ENCODE results near the gene BPIFB1. TPM values are rescaled to one million over a fixed set of nuclear protein-coding genes. Genes with fewer than 3 reads are reported as not detected.

The BPIFB1 gene
- total and polyA plus RNA-seq, 3 donors from 2014 or later, result 1.6 to 5.8 (median 5.5) TPM

DNA sequence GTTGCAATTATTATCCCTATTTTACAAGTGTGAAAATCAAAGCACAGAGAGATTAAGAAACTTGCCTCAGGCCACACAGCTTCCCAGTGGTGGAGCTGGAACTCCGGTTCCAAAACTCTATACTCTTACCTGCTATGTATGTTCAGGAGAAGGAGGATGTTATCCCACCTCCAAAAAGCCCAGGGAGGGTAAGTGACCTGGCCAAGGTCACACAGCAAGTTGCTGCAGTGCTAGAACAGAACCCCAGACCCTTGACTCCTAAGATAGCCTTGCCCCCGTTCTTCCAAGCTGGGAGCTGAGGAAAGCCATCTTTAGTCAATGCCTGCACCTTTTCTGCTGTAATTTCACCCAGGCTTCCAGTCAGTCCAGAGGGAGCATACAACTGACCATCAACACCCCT, 42.3 kb downstream of the BPIFB1 start:
- no peak for DNase-seq
- TF ChIP-seq POLR2A (IDR thresholded peaks at IDR 0.05), result no peak
- TF ChIP-seq, protein P1, sequence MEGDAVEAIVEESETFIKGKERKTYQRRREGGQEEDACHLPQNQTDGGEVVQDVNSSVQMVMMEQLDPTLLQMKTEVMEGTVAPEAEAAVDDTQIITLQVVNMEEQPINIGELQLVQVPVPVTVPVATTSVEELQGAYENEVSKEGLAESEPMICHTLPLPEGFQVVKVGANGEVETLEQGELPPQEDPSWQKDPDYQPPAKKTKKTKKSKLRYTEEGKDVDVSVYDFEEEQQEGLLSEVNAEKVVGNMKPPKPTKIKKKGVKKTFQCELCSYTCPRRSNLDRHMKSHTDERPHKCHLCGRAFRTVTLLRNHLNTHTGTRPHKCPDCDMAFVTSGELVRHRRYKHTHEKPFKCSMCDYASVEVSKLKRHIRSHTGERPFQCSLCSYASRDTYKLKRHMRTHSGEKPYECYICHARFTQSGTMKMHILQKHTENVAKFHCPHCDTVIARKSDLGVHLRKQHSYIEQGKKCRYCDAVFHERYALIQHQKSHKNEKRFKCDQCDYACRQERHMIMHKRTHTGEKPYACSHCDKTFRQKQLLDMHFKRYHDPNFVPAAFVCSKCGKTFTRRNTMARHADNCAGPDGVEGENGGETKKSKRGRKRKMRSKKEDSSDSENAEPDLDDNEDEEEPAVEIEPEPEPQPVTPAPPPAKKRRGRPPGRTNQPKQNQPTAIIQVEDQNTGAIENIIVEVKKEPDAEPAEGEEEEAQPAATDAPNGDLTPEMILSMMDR (IDR thresholded peaks at IDR 0.05), result no peak
- WGBS, 2 donors, result 78 to 83% methylated on average over 2 of the region's 2 CpGs
- Histone ChIP-seq H3K27me3 (no peaks in the 10 kb centered on the region), H3K36me3 (ENCODE audit: low read depth, missing control alignments) (no peaks in the 10 kb centered on the region), H3K9me3 (no peaks in the 10 kb centered on the region), H3K27ac (no peak overlapping the region), H3K4me1 (no peaks in the 10 kb centered on the region), H3K4me3 (no peak overlapping the region)
- intact Hi-C loops (cut with DNase I; ENCODE audit: low total_unique reads), result no loop called here

DNA sequence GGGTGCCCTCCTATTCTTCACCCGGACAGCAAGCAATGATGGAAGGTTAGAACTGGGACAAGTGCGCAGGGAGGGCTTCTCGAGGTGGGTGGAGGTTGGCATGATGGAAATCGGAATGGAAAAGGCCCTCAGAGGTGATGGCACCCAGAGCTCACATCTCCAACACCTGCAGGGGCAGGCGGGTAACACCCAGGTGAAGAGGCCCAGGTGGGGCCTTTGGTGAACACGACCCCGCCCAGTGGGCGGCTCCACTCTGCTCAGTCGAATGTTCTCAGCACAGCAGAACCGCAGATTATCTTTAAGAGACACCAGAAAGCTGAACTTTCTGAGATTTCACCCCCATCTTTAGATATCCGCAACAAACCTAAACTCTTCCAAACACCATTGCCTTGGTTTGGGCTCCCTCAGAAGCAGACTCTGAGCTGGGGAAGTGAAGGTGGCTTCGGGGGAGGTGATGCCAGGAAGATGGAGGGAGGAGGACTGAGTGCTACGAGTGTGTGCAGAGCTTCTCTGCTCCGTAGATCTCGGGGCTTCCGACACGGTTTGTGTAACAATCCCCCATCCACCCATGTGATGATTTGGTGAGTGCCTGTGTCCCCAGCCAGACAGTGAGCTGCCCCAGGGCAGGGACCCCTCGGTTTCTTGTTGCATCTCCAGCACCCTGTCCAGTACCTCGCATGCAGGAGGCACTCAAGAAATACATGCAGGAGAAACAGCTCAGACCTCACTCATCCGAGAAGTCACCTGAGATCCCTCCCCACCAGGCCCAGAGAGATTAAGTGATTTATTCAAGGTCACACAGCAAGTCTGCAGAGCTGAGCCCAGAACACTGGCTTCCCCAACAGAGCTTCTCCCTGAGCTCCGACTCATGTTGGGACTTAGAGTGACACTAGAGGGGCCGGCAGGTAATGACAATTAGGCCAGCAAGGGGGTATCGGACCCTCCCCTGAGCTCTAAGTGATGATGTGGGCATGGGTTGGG, 45.4 kb downstream of the BPIFB1 start:
- no peak overlapping the region for H3K27ac ChIP-seq
- H3K36me3 ChIP-seq (ENCODE audit: low read depth, missing control alignments), result no peaks in the 10 kb centered on the region
- H3K9me3 ChIP-seq, result no peaks in the 10 kb centered on the region
- no peaks in the 10 kb centered on the region for H3K4me1 ChIP-seq
- H3K27me3 ChIP-seq, result no peaks in the 10 kb centered on the region
- no peak overlapping the region for H3K4me3 ChIP-seq
- TF ChIP-seq, protein P1 (IDR thresholded peaks at IDR 0.05), result no peak
- no peak for TF ChIP-seq POLR2A (IDR thresholded peaks at IDR 0.05)
- DNase-seq, result no peak
- intact Hi-C loops (cut with DNase I; ENCODE audit: low total_unique reads), result no loop called here
- 82 to 84% methylated on average over 19 to 23 of the region's 23 CpGs for WGBS, 2 donors

DNA sequence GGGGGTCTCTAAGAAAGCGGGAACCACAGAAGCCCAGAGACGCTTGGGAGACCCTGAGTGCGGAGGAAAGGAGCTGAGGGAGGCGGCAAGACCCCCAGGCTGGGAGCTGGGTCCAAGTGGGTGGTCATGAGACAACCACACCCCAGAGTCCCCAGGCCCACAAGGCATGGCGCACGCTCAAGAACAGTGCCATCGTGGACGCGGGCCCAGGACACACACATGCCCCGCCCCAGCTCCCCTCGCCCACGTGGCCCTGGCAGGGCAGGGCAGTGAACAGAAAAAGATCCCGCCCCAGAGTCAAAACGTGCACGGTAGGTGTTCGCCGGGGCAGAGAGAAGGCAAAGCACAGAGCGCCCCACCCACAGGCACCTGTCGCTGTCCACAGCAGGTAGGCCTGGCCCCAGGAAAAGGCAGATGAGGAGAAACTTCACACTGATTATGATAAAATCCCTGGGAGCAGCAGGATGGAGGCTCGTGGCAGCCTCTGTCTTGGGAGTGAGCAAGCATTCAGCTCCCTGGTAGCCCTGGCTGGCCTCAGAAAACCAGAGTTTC, 50.0 kb downstream of the BPIFB1 start:
- Histone ChIP-seq H3K27me3 (no peaks in the 10 kb centered on the region), H3K9me3 (no peaks in the 10 kb centered on the region), H3K36me3 (ENCODE audit: low read depth, missing control alignments) (no peaks in the 10 kb centered on the region), H3K4me3 (no peak overlapping the region), H3K4me1 (no peaks in the 10 kb centered on the region), H3K27ac (no peak overlapping the region)
- intact Hi-C loops (cut with DNase I; ENCODE audit: low total_unique reads), result no loop called here
- 88 to 89% methylated on average over 19 to 20 of the region's 20 CpGs for WGBS, 2 donors
- TF ChIP-seq, protein P1 (IDR thresholded peaks at IDR 0.05), result no peak
- TF ChIP-seq POLR2A (IDR thresholded peaks at IDR 0.05), result no peak
- no peak for DNase-seq

DNA sequence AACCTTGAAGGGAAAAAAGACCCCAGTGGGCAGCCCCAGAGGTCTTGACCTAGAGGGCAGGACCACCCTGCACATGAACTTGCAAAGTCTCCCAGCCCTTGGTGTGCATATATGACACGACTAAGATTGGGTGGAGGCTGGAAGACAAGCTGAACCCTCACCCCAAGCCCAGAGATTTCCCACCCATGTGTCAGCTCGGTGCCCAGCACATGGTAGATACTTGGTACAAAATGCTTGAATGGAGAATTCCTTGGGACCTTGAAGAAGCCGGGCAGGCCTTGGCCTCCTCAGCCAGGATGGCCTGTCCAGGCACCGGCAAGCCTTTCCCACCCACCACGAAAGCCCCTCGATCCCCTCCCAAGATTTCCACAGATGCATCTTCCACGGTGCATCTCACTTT, 50.6 kb downstream of the BPIFB1 start:
- TF ChIP-seq POLR2A (IDR thresholded peaks at IDR 0.05), result no peak
- TF ChIP-seq, protein P1 (IDR thresholded peaks at IDR 0.05), result no peak
- DNase-seq, result no peak
- H3K36me3 ChIP-seq (ENCODE audit: low read depth, missing control alignments), result no peaks in the 10 kb centered on the region
- H3K27ac ChIP-seq, result no peak overlapping the region
- H3K4me1 ChIP-seq, result no peaks in the 10 kb centered on the region
- intact Hi-C loops (cut with DNase I; ENCODE audit: low total_unique reads), result no loop called here
- WGBS, 2 donors, result 93 to 96% methylated on average over 4 to 7 of the region's 7 CpGs
- H3K27me3 ChIP-seq, result no peaks in the 10 kb centered on the region
- H3K9me3 ChIP-seq, result no peaks in the 10 kb centered on the region
- H3K4me3 ChIP-seq, result no peak overlapping the region

Measured in testis (tissue), 3 donors.